WI38 (cell line): ENCODE measurements around the gene GPR162.

Experiments used
- H3K4me3 ChIP-seq: 2 replicates; pipeline ENCODE4 v1.5.1; 2011; ENCODE audit warnings: low read depth, mild to moderate bottlenecking, control low read depth, low read length
- TF ChIP-seq, protein P1 (sequence below): IDR thresholded peaks from 2 replicates; pipeline ENCODE4 v1.5.1; 2012; ENCODE audit warnings: low read depth, mild to moderate bottlenecking, control low read depth, low read length

Gene GPR162

DNA sequence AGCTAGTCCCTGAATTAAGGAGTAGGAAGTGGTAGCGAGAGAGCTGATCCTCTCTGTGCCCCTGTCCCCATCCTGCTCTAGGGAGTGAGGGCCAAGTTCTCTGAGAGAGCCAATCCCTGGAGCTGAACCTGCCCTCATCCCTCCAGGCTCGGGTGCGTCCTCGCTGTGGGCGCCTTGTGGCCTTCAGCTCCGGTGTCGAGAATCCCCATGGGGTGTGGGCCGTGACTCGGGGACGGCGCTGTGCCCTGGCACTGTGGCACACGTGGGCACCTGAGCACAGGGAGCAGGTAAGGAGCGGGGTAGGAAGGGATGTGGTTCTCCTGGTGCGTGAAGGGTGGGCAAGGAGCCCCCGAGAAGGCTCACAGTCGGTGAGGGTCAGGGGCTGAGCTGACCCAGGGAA lies 17.2 kb downstream of the GPR162 start:
- TF ChIP-seq, protein P1, sequence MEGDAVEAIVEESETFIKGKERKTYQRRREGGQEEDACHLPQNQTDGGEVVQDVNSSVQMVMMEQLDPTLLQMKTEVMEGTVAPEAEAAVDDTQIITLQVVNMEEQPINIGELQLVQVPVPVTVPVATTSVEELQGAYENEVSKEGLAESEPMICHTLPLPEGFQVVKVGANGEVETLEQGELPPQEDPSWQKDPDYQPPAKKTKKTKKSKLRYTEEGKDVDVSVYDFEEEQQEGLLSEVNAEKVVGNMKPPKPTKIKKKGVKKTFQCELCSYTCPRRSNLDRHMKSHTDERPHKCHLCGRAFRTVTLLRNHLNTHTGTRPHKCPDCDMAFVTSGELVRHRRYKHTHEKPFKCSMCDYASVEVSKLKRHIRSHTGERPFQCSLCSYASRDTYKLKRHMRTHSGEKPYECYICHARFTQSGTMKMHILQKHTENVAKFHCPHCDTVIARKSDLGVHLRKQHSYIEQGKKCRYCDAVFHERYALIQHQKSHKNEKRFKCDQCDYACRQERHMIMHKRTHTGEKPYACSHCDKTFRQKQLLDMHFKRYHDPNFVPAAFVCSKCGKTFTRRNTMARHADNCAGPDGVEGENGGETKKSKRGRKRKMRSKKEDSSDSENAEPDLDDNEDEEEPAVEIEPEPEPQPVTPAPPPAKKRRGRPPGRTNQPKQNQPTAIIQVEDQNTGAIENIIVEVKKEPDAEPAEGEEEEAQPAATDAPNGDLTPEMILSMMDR, result no peak
- H3K4me3 ChIP-seq, result no peak overlapping the region

DNA sequence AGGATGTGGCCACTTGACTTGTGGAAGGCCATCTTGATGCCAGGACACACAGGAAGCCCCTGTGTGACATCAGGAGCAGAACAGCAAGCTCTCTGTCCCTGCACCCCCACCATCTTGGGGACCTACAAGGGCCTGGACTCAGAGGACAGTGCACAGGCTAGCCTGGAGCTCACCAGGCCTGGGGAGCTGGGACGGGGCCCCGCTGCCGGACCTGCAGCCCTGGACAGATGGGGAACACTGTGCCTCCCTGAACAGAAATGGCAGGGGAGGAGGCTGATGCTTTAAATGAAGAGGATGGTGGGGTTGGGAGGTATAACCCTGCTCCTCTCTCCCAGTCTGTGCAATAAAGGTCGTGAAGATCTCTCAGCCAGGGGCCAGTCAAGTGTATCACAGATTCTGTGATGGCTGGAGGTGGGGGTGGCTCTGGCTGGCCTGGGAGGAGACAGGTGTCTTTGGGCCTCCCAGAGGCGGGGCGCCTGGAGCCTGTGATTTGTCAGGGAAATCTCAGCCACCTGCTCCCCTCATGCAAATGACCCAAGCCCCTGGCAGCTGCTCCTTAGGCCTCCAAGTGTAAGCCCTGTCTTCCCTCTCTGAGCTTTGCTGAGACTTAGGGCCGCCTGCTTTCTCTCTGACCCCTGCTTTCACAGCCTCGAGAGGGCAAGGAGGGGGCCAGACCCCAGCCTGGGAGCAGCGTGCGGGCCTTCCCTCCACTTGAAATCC lies 18.0 kb downstream of the GPR162 start:
- no peak overlapping the region for H3K4me3 ChIP-seq
- TF ChIP-seq, protein P1, result no peak

- TF ChIP-seq, protein P1, result no peak
Measured at GRCh38 chr12:6840330-6840729, 18.7 kb downstream of the GPR162 start.

DNA sequence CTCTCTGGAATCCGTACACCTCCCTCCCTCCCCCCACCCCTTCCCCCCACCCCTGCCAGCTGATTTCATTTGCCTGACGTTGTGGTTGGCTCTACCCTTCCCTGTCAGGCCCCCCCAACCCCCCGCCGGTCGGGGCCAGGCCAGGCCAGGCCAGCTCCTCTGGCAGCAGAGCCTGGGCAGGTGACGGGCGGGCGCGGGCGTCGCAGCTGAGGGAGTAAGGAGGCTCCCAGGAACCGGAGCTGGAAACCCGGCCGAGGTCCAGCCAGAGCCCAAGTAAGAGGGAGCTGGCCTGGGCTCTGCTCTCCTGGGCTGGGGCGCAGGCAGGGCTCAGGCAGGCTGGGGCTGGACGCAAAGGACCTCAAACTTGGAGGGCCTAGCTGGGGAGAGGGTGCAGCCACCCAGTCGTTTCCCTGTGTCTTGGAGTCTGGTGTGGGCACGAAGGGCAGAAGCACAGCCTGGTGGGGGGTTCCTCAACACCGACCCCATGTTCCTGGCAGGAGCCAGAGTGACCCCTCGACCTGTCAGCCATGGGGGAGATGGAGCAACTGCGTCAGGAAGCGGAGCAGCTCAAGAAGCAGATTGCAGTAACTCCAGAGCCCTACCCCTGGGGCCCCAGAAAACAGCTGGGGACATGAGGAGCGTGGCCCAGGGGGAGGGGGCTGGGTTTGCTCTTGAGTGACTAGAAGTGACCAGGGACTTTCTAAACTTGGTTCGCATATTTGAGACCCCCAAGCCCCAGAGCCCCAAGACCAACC lies 19.3 kb downstream of the GPR162 start, which contains the start of gene GNB3:
Gene GNB3, plus strand, starts transcription at position 165 of the 755 bp plus-strand sequence. Its CDS starts 363 bp downstream, at position 528.
- no peak within 1 kb of the TSS for H3K4me3 ChIP-seq
- TF ChIP-seq, protein P1, result no peak

More at GRCh38 chr12:6840330-6840729, 18.7 kb downstream of the GPR162 start:
- no peak overlapping the region for H3K4me3 ChIP-seq

- no peak overlapping the region for H3K4me3 ChIP-seq
- TF ChIP-seq, protein P1, result no peak
Measured at GRCh38 chr12:6842075-6842474, 20.5 kb downstream of the GPR162 start.

- no peak overlapping the region for H3K4me3 ChIP-seq
- TF ChIP-seq, protein P1, result no peak
Measured at GRCh38 chr12:6843118-6843902, 21.7 kb downstream of the GPR162 start.
